ENCODE data around the gene CLEC16A. TPM values are rescaled to one million over a fixed set of nuclear protein-coding genes. Genes with fewer than 3 reads are reported as not detected.

Gene CLEC16A
- polyA plus RNA-seq, 3 donors = 3.4 to 12.0 (median 5.8) TPM

DNA sequence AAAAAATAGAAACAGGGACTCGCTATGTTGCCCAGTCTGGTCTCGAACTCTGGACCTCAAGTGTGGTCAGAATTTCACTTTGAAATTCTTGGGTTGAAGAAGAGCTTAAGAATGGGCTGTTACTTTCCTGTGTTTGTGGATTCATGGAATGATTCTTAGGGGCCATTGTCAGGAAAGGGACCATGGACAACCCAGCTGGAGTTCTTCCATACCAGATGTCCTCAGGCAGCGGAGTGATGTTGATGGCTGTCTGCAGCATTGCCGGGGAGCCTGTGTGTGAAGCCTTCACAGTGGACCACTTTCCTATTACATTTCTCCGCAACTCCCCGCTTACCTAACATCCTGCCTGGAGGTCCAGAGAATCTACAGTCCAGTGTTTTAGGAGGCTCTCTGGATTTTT is 145.9 kb downstream of the CLEC16A start:
- Mint-ChIP-seq H3K36me3 (peaks cover 34 to 40% of the 10 kb centered on the region in 2 donors), H3K9me3 (peaks cover 0 to 1% (median 0%) of the 10 kb centered on the region in 7 donors), H3K4me1 (peaks cover 19% of the 10 kb centered on the region), H3K27me3 (ENCODE audit: low read depth in 3 of 3) (peaks cover 0 to 2% (median 0%) of the 10 kb centered on the region in 3 donors), H3K4me3 (no peak overlapping the region), H3K27ac (peak overlapping the region in 1 of 7 donors; percentile 35)
- H3K9me3 ChIP-seq (replicated peaks in 1 of 2; ENCODE audit: control insufficient read depth in 1 of 2, insufficient read depth in 1 of 2, low read length in 2 of 2) = no peaks in the 10 kb centered on the region
- H3K4me1 ChIP-seq (ENCODE audit: control insufficient read depth in 1 of 2, insufficient read depth in 2 of 2, low read length in 2 of 2) = peaks cover 8 to 17% of the 10 kb centered on the region in 2 donors
- intact Hi-C loops (cut with micrococcal nuclease) = no loop called here
- TF ChIP-seq, protein P1, sequence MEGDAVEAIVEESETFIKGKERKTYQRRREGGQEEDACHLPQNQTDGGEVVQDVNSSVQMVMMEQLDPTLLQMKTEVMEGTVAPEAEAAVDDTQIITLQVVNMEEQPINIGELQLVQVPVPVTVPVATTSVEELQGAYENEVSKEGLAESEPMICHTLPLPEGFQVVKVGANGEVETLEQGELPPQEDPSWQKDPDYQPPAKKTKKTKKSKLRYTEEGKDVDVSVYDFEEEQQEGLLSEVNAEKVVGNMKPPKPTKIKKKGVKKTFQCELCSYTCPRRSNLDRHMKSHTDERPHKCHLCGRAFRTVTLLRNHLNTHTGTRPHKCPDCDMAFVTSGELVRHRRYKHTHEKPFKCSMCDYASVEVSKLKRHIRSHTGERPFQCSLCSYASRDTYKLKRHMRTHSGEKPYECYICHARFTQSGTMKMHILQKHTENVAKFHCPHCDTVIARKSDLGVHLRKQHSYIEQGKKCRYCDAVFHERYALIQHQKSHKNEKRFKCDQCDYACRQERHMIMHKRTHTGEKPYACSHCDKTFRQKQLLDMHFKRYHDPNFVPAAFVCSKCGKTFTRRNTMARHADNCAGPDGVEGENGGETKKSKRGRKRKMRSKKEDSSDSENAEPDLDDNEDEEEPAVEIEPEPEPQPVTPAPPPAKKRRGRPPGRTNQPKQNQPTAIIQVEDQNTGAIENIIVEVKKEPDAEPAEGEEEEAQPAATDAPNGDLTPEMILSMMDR (IDR thresholded peaks at IDR 0.05) = no peak
- no peak for DNase-seq
- H3K27me3 ChIP-seq (ENCODE audit: control insufficient read depth in 2 of 2, insufficient read depth in 2 of 2, low read length in 2 of 2) = no peaks in the 10 kb centered on the region
- no peaks in the 10 kb centered on the region for H3K79me2 ChIP-seq (ENCODE audit: insufficient read depth, low read length)
- no peak overlapping the region for H3K4me2 ChIP-seq (replicated peaks; ENCODE audit: extremely low read depth, low read length, poor library complexity, severe bottlenecking)
- peaks cover 12% of the 10 kb centered on the region for H4K20me1 ChIP-seq (ENCODE audit: insufficient read depth, low read length)
- WGBS (ENCODE audit: insufficient coverage) = 100% methylated on average over 2 of the region's 6 CpGs
- H3K36me3 ChIP-seq (replicated peaks in 1 of 2; ENCODE audit: control insufficient read depth in 1 of 2, insufficient read depth in 2 of 2, low read length in 2 of 2) = peaks cover 0 to 57% of the 10 kb centered on the region in 2 donors
- no peak overlapping the region for H2AFZ ChIP-seq (ENCODE audit: insufficient read depth, low read depth, low read length, poor library complexity, severe bottlenecking)
- H3K9ac ChIP-seq (ENCODE audit: insufficient read depth, low read length, poor library complexity, severe bottlenecking) = no peak overlapping the region
- no peak overlapping the region for H3K27ac ChIP-seq (ENCODE audit: low read depth in 1 of 2, low read length in 2 of 2)
- no peak overlapping the region for H3K4me3 ChIP-seq (replicated peaks in 1 of 3; ENCODE audit: low read depth in 2 of 3, low read length in 3 of 3)

DNA sequence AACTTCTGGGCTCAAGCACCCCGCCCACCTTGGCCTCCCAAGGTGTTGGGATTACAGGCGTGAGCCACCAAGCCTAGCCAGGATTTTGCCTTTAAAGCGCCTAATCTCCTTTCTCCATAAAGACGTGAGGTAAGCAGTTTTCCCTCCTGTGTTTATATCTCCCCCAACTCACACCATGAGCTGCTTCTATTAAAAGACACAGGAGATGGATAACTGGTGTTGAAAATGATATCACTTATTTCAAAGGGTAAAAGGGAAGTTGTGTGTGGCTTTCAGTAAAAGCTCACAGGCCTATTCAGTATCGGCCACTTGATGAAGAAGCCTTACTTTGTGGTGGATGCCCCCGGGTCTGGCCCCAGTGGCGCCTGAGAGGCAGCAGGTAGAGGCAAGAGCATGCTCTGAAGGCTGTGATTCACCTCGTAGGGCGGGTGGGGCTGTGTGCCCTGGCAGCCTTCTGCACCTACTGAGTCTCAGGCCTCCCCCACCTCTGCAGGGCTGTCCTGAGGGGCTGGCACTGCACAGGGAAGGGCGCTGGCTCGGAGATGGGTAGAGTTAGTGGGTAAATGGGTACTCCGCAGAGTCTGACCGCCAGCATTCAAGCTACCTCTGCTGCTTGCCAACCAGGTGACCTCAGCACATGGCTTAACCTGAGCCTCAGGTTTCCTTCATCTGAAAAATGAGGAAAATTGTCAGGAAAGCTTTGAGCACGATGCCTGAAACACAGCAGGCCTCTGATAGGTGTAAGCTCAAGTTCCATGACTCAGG is 146.8 kb downstream of the CLEC16A start:
- intact Hi-C loops (cut with micrococcal nuclease) = no loop called here
- Histone ChIP-seq H4K20me1 (ENCODE audit: insufficient read depth, low read length) (peaks cover 9% of the 10 kb centered on the region), H3K9ac (ENCODE audit: insufficient read depth, low read length, poor library complexity, severe bottlenecking) (no peak overlapping the region), H3K27ac (ENCODE audit: low read depth in 1 of 2, low read length in 2 of 2) (no peak overlapping the region), H3K27me3 (ENCODE audit: control insufficient read depth in 2 of 2, insufficient read depth in 2 of 2, low read length in 2 of 2) (no peaks in the 10 kb centered on the region), H3K4me3 (replicated peaks in 1 of 3; ENCODE audit: low read depth in 2 of 3, low read length in 3 of 3) (no peak overlapping the region), H3K4me1 (ENCODE audit: control insufficient read depth in 1 of 2, insufficient read depth in 2 of 2, low read length in 2 of 2) (peaks cover 8 to 17% of the 10 kb centered on the region in 2 donors), H3K9me3 (replicated peaks in 1 of 2; ENCODE audit: control insufficient read depth in 1 of 2, insufficient read depth in 1 of 2, low read length in 2 of 2) (no peaks in the 10 kb centered on the region), H3K4me2 (replicated peaks; ENCODE audit: extremely low read depth, low read length, poor library complexity, severe bottlenecking) (no peak overlapping the region), H3K79me2 (ENCODE audit: insufficient read depth, low read length) (no peaks in the 10 kb centered on the region), H2AFZ (ENCODE audit: insufficient read depth, low read depth, low read length, poor library complexity, severe bottlenecking) (no peak overlapping the region), H3K36me3 (replicated peaks in 1 of 2; ENCODE audit: control insufficient read depth in 1 of 2, insufficient read depth in 2 of 2, low read length in 2 of 2) (peaks cover 0 to 51% of the 10 kb centered on the region in 2 donors)
- H3K36me3 Mint-ChIP-seq = peaks cover 37% of the 10 kb centered on the region in 2 donors
- WGBS (ENCODE audit: insufficient coverage) = 52% methylated on average over 11 of the region's 14 CpGs
- no peak for DNase-seq
- no peak overlapping the region for H3K27ac Mint-ChIP-seq
- peaks cover 0 to 1% (median 0%) of the 10 kb centered on the region in 7 donors for H3K9me3 Mint-ChIP-seq
- TF ChIP-seq, protein P1 (IDR thresholded peaks at IDR 0.05) = no peak
- peaks cover 19% of the 10 kb centered on the region for H3K4me1 Mint-ChIP-seq
- peaks cover 0 to 2% (median 0%) of the 10 kb centered on the region in 3 donors for H3K27me3 Mint-ChIP-seq (ENCODE audit: low read depth in 3 of 3)
- no peak overlapping the region for H3K4me3 Mint-ChIP-seq

Measured in CD14-positive monocyte (primary cell).